OCI-LY1 (cell line): ENCODE results near the gene STK4.

ENCODE experiments used
- CTCF ChIP-seq: fragments of 200-600 bp; sonication (generic), shearing (Covaris generic); IDR thresholded peaks from 2 replicates; pipeline ENCODE4 v1.5.1; 2017; ENCODE audit warnings: mild to moderate bottlenecking, antibody characterized with exemption, low read length, moderate library complexity, mixed read lengths
- EZH2 ChIP-seq: fragments of 200-600 bp; sonication (generic), shearing (Covaris generic); IDR thresholded peaks from 2 replicates; pipeline ENCODE4 v1.8.0; 2017; ENCODE audit warnings: borderline replicate concordance, mixed run types, mild to moderate bottlenecking, antibody characterized with exemption, low read length, moderate library complexity, mixed read lengths

- peak; percentile 59 for TF ChIP-seq CTCF
- TF ChIP-seq EZH2: no peak
These were observed at the start of gene STK4 for GRCh38 chr20:44966030-44966961.
